GM10266 (cell line): ENCODE results near the gene MIA3.
A peak's percentile ranks its signal among the peaks of the same experiment; 100 is the strongest.
"Not testable (repeated sequence)": the region's sequence is repeated elsewhere in the genome, so short reads cannot be mapped to it uniquely, and the experiment has no call there.

Source experiments
- DNase-seq: peaks from one replicate; pipeline ENCODE4 v3.0.0; 2012; ENCODE audit errors: extremely low spot score
- CTCF ChIP-seq: IDR thresholded peaks from 2 replicates; pipeline ENCODE4 v1.5.1; 2012; ENCODE audit warnings: mild to moderate bottlenecking, low read depth; ENCODE audit not compliant: control insufficient read depth, insufficient read depth; ENCODE audit errors: missing control alignments

MIA3 gene

GRCh38 chr1:222589462-222590302 lies 28.2 kb upstream of the MIA3 start, which contains the start of gene TAF1A:
Gene TAF1A, minus strand, starts transcription at chr1:222589933.
- DNase-seq: peak; percentile 82
- TF ChIP-seq CTCF: no peak

- no peak for TF ChIP-seq CTCF
- DNase-seq: no peak
Measured at GRCh38 chr1:222592171-222592570, 25.7 kb upstream of the MIA3 start.

GRCh38 chr1:222594789-222595188 lies 23.1 kb upstream of the MIA3 start:
- no peak for DNase-seq
- no peak for TF ChIP-seq CTCF

- DNase-seq: no peak
- no peak for TF ChIP-seq CTCF
Measured at GRCh38 chr1:222596696-222597095, 21.2 kb upstream of the MIA3 start.

GRCh38 chr1:222600281-222600680 lies 17.6 kb upstream of the MIA3 start:
- DNase-seq: no peak
- TF ChIP-seq CTCF: no peak

GRCh38 chr1:222601257-222601656 lies 16.6 kb upstream of the MIA3 start:
- no peak for DNase-seq
- TF ChIP-seq CTCF: no peak

- no peak for DNase-seq
- TF ChIP-seq CTCF: no peak
Measured at GRCh38 chr1:222606757-222607156, 11.1 kb upstream of the MIA3 start.

- not testable (repeated sequence) for DNase-seq
Measured at GRCh38 chr1:222609111-222609510, 8.8 kb upstream of the MIA3 start.
